ENCODE results near the gene RYR3. TPM values are rescaled to one million over a fixed set of nuclear protein-coding genes. Genes with fewer than 3 reads are reported as not detected.

Gene RYR3
- polyA plus RNA-seq, 1 donor (not counting 4 experiments of a cell fraction or from before 2014, with no cell fraction given): 0.04 TPM

- Histone ChIP-seq H4K20me1 (ENCODE audit: control insufficient read depth, extremely low read depth, insufficient read depth, low read length) (no peaks in the 10 kb centered on the region), H3K4me1 (ENCODE audit: control insufficient read depth, extremely low read depth, insufficient read depth, low read length) (peaks cover 37% of the 10 kb centered on the region), H3K9me1 (ENCODE audit: control insufficient read depth, extremely low read depth, insufficient read depth, low read length) (no peaks in the 10 kb centered on the region), H3K9ac (ENCODE audit: control insufficient read depth, extremely low read depth, insufficient read depth, low read length) (no peak overlapping the region), H2AFZ (ENCODE audit: control insufficient read depth, low read length) (no peak overlapping the region), H3K36me3 (ENCODE audit: control insufficient read depth in 2 of 2, extremely low read depth in 1 of 2, insufficient read depth in 2 of 2, low read length in 2 of 2) (no peaks in the 10 kb centered on the region), H3K27ac (ENCODE audit: control insufficient read depth, insufficient read depth, low read length) (no peak overlapping the region), H3K4me2 (ENCODE audit: control insufficient read depth, extremely low read depth, insufficient read depth, low read depth, low read length) (no peak overlapping the region), H3K9me3 (ENCODE audit: control insufficient read depth, low read depth, low read length) (no peaks in the 10 kb centered on the region), H3K27me3 (ENCODE audit: control insufficient read depth, extremely low read depth, insufficient read depth, low read length) (no peaks in the 10 kb centered on the region), H3K4me3 (ENCODE audit: control insufficient read depth in 2 of 3, extremely low read depth in 1 of 3, insufficient read depth in 2 of 3, low read depth in 1 of 3, low read length in 3 of 3) (no peak overlapping the region), H3K79me2 (ENCODE audit: control insufficient read depth, insufficient read depth, low read length) (no peaks in the 10 kb centered on the region)
- DNase-seq (ENCODE audit: low read depth, low spot score) (no peak), FAIRE-seq (no peak)
- no peak for TF ChIP-seq EZH2 (IDR thresholded peaks at IDR 0.05; ENCODE audit: low read length)
- no peak for TF ChIP-seq CTCF (optimal IDR thresholded peaks at IDR 0.05 in 1 of 3, IDR thresholded peaks at IDR 0.05 in 1 of 3, conservative IDR thresholded peaks at IDR 0.05 in 1 of 3; ENCODE audit: extremely low read depth in 1 of 3, insufficient read depth in 2 of 3, low read length in 3 of 3)
- dilution Hi-C loops (cut with MboI; ENCODE audit: extremely low pct_ligation_motif_present, low sequenced_read_pairs): no loop called here
These were observed 144.2 kb downstream of the RYR3 start for GRCh38 chr15:33454996-33455395.

- Histone ChIP-seq H4K20me1 (ENCODE audit: control insufficient read depth, extremely low read depth, insufficient read depth, low read length) (no peaks in the 10 kb centered on the region), H3K79me2 (ENCODE audit: control insufficient read depth, insufficient read depth, low read length) (no peaks in the 10 kb centered on the region), H3K27me3 (ENCODE audit: control insufficient read depth, extremely low read depth, insufficient read depth, low read length) (no peaks in the 10 kb centered on the region), H3K27ac (ENCODE audit: control insufficient read depth, insufficient read depth, low read length) (peak overlapping the region; percentile 22), H3K4me1 (ENCODE audit: control insufficient read depth, extremely low read depth, insufficient read depth, low read length) (peaks cover 24% of the 10 kb centered on the region), H2AFZ (ENCODE audit: control insufficient read depth, low read length) (no peak overlapping the region), H3K9ac (ENCODE audit: control insufficient read depth, extremely low read depth, insufficient read depth, low read length) (no peak overlapping the region), H3K4me2 (ENCODE audit: control insufficient read depth, extremely low read depth, insufficient read depth, low read depth, low read length) (peak overlapping the region; percentile 8), H3K9me3 (ENCODE audit: control insufficient read depth, low read depth, low read length) (no peaks in the 10 kb centered on the region), H3K9me1 (ENCODE audit: control insufficient read depth, extremely low read depth, insufficient read depth, low read length) (no peaks in the 10 kb centered on the region), H3K36me3 (ENCODE audit: control insufficient read depth in 2 of 2, extremely low read depth in 1 of 2, insufficient read depth in 2 of 2, low read length in 2 of 2) (no peaks in the 10 kb centered on the region), H3K4me3 (ENCODE audit: control insufficient read depth in 2 of 3, extremely low read depth in 1 of 3, insufficient read depth in 2 of 3, low read depth in 1 of 3, low read length in 3 of 3) (no peak overlapping the region)
- dilution Hi-C loops (cut with MboI; ENCODE audit: extremely low pct_ligation_motif_present, low sequenced_read_pairs): no loop called here
- TF ChIP-seq CTCF (optimal IDR thresholded peaks at IDR 0.05 in 1 of 3, IDR thresholded peaks at IDR 0.05 in 1 of 3, conservative IDR thresholded peaks at IDR 0.05 in 1 of 3; ENCODE audit: extremely low read depth in 1 of 3, insufficient read depth in 2 of 3, low read length in 3 of 3) (no peak), EZH2 (IDR thresholded peaks at IDR 0.05; ENCODE audit: low read length) (no peak)
- DNase-seq (ENCODE audit: low read depth, low spot score): no peak
- peak; percentile 73 for FAIRE-seq
These were observed 147.7 kb downstream of the RYR3 start for GRCh38 chr15:33458421-33458820.
